Measurements from ENCODE around the gene TMEM106B.

GRCh38 chr7:12196386-12196785, 14.7 kb upstream of the TMEM106B start:
- TF ChIP-seq LEF1 (IDR thresholded peaks at IDR 0.05; ENCODE audit: borderline replicate concordance), result no peak
- TF ChIP-seq TARDBP (IDR thresholded peaks at IDR 0.05), result no peak
- TF ChIP-seq SP1 (IDR thresholded peaks at IDR 0.05), result no peak
- no peak for TF ChIP-seq ELF4 (IDR thresholded peaks at IDR 0.05)
- TF ChIP-seq FOXM1 (IDR thresholded peaks at IDR 0.05; ENCODE audit: borderline replicate concordance), result no peak
- no peak for TF ChIP-seq FOXA1 (IDR thresholded peaks at IDR 0.05)
- TF ChIP-seq BHLHE40 (IDR thresholded peaks at IDR 0.05; ENCODE audit: borderline replicate concordance), result no peak
- no peak for TF ChIP-seq NFRKB (IDR thresholded peaks at IDR 0.05)
- no peak for TF ChIP-seq HDGF (IDR thresholded peaks at IDR 0.05; ENCODE audit: borderline replicate concordance)

All from HEK293T (cell line).